ENCODE measurements around the gene FGFRL1.
A peak's percentile ranks its signal among the peaks of the same experiment; 100 is the strongest.
"Not testable (repeated sequence)": the region's sequence is repeated elsewhere in the genome, so short reads cannot be mapped to it uniquely, and the experiment has no call there.

FGFRL1 gene

GRCh38 chr4:973431-974397 is 37.7 kb upstream of the FGFRL1 start, which contains the start of gene DGKQ:
Gene DGKQ (minus strand): TSS chr4:973569. CDS start chr4:973482, 87 bp downstream.
- DNase-seq (ENCODE audit: low spot score) = peak; percentile 93

DNA sequence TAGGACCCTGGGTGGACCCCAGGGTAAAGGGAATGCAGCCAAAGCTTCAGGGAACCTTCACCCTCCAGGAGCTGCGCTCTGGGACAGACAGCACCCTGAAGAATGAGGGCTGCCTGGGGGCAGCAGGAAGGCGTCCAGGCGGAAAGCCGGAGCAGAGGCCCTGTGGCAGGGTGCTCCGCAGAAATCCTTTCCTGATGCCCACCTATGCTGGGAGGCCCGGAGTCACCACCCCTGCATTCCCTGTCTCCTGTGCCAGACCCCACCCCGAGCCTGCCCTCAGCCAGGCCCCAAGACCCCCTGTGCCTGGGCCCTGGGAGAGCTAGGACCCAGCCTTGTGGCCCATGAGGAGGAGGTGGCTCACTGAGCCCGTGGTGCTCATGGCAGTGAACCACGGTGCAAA is 36.8 kb upstream of the FGFRL1 start:
- no peak for DNase-seq (ENCODE audit: low spot score)

DNA sequence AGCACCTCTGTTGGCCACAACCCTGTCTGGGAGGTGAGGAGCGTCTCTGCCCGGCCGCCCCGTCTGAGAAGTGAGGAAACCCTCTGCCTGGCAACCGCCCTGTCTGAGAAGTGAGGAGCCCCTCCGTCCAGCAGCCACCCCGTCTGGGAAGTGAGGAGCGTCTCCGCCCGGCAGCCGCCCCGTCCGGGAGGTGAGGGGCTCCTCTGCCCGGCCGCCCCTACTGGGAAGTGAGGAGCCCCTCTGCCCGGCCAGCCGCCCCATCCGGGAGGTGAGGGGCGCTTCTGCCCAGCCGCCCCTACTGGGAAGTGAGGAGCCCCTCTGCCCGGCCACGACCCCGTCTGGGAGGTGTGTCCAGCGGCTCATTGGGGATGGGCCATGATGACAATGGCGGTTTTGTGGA is 35.4 kb upstream of the FGFRL1 start:
- not testable (repeated sequence) for DNase-seq (ENCODE audit: low spot score)

GRCh38 chr4:978957-979701 is 32.3 kb upstream of the FGFRL1 start:
- no peak for DNase-seq (ENCODE audit: low spot score)

GRCh38 chr4:982291-982690 is 29.1 kb upstream of the FGFRL1 start:
- no peak for DNase-seq (ENCODE audit: low spot score)

DNA sequence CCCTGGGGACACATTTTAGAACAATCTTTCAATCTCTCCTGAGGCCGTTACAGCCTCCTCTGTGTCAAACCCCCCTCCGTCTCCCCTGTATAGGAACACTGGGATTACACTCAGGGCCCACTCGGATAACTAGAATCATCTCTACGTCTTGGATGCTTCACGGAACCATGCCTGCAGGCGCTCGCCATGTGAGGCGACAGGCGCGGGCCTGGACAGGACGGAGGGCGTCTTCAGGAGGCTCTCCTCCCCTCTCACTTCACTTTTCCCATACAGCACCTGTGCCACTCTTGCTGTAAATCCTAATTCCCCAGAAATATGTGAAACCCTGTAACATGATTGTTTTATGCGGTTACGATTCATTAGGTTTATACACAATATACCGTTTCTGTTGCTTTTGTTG is 28.6 kb upstream of the FGFRL1 start:
- DNase-seq (ENCODE audit: low spot score) = no peak

DNA sequence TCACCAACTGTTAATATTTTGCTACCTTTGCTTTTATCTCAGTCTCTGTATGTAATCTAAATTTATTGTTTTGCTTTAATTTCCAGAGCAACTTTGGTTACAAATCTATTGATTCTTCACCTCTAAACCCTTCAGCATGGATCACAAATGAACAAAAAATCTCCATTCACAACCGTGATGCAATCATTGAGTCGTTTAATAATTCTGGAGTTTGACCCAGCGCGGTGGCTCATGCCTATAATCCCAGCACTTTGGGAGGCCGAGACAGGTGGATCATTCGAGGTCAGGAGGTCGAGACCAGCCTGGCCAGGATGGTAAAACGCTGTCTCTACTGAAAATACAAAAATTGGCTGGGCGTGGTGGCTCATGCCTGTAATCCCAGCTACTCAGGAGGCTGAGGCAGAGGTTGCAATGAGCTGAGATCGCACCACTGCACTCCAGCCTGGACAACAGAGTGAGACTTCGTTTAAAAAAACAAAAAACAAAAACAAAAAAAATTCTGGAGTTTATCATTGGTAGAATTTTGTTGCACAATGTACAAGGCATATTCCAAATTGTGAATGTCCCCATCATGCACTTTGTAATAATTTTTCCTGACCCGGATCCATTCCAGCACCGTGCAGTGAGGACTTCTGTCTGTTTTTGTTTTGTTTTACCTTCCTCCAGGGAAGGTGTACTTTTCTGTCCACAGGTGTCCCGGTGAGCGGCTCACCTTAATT is 26.9 kb upstream of the FGFRL1 start:
- no peak for DNase-seq (ENCODE audit: low spot score)

- DNase-seq (ENCODE audit: low spot score) = peak; percentile 39
Observed at GRCh38 chr4:985123-985830, 26.1 kb upstream of the FGFRL1 start.

- DNase-seq (ENCODE audit: low spot score) = no peak
Observed at GRCh38 chr4:986428-986878, 25.0 kb upstream of the FGFRL1 start.

- DNase-seq (ENCODE audit: low spot score) = peak; percentile 88
Observed at GRCh38 chr4:986879-987623, 24.4 kb upstream of the FGFRL1 start, which contains the start of gene IDUA. Gene IDUA (plus strand): TSS chr4:987044. CDS start chr4:987085, 41 bp downstream.

DNA sequence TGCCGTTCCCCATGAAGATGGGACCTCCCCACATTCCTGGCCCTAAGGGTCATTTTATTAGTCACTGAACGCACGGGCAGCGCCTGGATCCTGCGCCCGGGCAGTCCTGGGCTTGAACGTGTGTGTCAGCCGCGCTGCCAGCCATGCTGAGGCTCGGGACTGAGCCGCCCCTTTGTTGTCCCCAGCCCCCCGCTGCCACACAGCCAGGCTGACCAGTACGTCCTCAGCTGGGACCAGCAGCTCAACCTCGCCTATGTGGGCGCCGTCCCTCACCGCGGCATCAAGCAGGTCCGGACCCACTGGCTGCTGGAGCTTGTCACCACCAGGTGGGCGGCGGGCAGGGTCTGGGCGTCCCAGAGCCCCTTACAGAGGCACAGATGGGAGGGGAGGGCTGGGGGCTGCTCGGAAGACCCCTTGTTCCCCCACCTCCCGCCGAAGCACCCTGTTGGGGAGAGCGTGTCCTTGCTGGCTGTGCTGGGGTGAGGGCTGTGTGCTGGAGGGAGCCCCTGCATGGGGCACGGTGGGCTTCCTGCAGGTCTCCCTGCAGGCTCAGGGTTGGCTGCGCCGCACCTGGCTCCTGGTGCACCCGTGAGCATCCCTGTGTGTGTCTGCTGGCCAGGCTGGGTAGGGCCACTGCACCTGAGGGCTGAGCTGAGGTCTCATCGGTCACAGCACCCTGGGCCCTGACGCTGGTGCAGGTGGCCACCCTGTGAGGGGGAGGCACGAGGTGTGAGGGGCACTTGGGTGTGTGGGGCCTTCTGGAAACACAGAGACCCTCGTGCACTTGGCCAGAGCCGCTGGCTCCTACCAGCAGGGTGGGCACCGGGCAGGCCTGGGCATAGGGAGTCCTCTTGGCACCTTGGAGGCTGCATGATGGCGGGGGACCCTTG is 23.6 kb upstream of the FGFRL1 start:
- DNase-seq (ENCODE audit: low spot score) = no peak

DNA sequence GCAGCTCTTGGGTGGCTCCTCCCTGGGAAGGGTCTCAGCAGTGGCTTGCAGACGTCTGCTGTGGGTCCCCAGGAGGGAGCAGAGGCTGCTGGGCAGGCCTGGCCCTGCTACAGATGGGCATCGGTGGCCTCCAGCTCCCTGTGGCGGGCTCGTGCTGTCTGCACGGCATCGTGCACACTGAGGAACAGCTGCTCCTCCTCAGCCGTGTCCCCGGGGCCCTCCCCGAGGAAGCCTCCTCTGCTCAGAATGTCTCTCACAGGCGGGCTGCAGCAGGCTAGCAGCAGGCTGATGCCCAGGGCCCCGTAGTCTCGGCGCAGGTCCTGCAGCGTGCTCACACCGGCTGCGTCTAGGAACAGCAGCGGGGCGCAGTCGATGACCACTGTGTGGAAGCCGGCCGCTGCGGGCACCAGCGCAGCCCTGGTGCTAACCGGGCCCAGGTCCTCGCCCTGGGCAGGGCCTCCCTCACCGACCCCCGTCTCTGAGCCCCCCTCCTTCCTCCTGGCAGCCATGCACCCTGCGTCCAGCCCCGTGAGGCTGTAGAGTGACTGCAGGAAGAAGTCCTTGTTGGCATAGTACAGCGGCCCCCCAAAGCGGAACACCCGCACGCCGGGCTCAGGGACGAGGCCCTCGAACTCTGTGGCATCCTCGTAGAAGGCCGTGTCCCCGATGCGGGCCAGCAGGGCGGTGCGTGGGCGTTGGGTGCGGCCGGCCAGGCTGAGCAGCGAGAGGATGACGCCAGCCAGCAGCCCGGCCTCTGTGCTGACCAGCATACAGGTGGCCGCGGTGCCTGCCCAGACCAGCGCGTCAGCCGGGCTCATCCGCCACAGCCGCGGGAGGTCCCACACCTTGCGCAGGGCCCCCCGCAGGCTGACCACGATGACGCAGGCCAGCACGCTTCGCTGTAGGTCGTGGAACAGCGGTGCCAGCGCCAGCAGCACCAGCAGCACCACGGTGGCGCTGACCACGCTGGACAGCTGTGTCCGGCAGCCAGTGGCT is 22.4 kb upstream of the FGFRL1 start:
- no peak for DNase-seq (ENCODE audit: low spot score)

GRCh38 chr4:989722-990471 is 21.5 kb upstream of the FGFRL1 start:
- no peak for DNase-seq (ENCODE audit: low spot score)

DNA sequence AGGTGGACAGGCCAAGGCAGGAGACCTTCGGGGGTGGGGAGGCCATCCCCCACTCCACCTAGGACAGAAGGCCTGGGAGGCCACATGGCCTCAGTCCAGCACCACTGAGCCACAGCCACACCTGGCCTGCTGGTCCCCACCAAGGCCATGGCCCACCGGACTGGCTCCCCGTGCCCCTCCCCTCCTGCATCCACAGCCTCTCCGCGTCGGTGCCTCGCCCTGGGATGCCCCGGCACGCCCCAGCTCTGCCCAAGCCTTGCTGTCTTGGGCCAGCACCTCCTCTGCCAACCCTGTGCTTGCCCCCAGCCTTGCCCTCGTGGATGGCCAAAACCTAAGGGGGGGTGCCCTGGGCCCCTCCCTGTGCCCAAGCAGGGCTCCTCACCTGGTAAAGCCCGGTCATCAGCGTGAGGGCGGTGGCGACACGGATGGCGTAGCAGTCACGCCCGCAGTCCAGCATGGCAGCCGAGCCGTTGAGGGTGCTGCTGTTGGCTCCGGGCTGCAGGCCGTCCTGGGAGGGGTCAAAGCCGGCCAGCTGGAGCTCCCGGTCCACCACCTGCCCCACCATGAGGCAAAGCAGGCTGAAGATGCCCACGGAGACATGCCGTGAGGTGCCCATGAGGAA is 20.6 kb upstream of the FGFRL1 start:
- DNase-seq (ENCODE audit: low spot score) = no peak

DNA sequence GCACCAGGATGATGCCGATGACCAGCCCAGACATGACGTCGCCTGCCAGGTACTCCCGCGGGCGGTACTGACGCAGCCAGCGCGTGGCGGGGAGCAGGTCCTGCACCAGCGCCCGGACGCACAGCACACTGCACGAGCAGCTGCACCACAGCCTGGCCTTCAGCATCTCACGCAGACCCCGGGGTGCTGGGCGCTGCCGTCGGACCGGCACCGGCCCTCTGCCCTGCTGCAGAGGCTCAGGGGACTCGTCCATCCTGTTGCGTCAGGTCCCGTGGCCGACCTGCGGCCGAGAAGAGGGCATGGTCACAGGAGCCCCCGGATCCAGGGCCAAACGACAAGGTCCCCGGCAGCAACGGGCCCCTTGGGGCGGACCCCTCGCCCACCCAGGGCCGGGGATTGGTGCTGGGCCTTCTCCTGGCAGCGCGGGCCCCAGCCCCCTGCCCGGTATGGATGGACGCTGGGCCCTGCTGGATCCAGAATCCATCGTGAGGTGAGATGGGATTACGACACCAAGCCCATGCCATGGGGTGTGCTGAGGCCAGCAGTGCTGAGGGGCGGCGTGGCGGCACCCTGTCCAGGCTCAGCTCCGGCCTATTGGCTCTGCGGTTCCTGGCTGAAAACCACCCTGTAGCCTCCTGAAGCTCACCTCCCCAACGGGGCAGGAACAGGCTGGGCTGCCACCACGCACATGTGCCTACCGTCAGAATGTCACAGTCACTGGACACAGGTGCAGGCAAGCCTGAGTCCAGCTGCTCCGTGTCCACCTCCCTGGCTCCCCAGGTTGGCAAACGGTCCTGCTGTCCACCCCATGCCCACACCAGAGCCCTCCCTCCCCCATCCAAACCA is 19.8 kb upstream of the FGFRL1 start:
- no peak for DNase-seq (ENCODE audit: low spot score)

Data from Ammon's horn (tissue), 1 donor.